Loucy (cell line): ENCODE measurements around the gene DBET.
"Not testable (repeated sequence)": the region's sequence is repeated elsewhere in the genome, so short reads cannot be mapped to it uniquely, and the experiment has no call there.

ENCODE experiments used
- CTCF ChIP-seq: fragments of 200-600 bp; sonication (generic); conservative IDR thresholded peaks from 2 replicates; pipeline ENCODE4 v1.5.1; 2014; ENCODE audit warnings: mild to moderate bottlenecking, antibody characterized with exemption, low read length
- EZH2phosphoT487 ChIP-seq: fragments of 200-600 bp; IDR thresholded peaks from 2 replicates; pipeline ENCODE4 v1.6.1; 2018; ENCODE audit warnings: antibody characterized with exemption, mild to moderate bottlenecking, moderate library complexity, borderline replicate concordance

- TF ChIP-seq CTCF, EZH2phosphoT487: not testable (repeated sequence)
These were observed 4.0 kb downstream of the DBET start for GRCh38 chr4:190068351-190068750.
